A549 (cell line): ENCODE measurements around the gene IRAK3. TPM values are rescaled to one million over a fixed set of nuclear protein-coding genes. Genes with fewer than 3 reads are reported as not detected.
"Not testable (repeated sequence)": the region's sequence is repeated elsewhere in the genome, so short reads cannot be mapped to it uniquely, and the experiment has no call there.

Experiments used
- ATAC-seq, 2 experiments: fragments of 200-7000 bp in 1 of 2; fragments of >200 bp in 1 of 2; cut with Nextera tagmentation in 1 of 2; cut with Tn5 transposase in 1 of 2; 3 replicates each; pipeline versions ENCODE4 v1.8.0 to v1.9.1; 2018 to 2020; ENCODE audit warnings: mild to moderate bottlenecking in 1 of 2, moderate library complexity in 1 of 2
- CTCF ChIA-PET: fragments of 300-600 bp; sonication (Branson Sonifier 250); formaldehyde crosslinking; extraction: SDS; loops from one replicate; lab custom pipeline; 2021; ENCODE audit warnings: antibody characterized with exemption, inconsistent platforms; lab: Yijun Ruan, JAX
- POLR2A ChIA-PET: fragments of 350-600 bp; formaldehyde crosslinking; extraction: SDS; loops from one replicate; lab custom pipeline; 2021; ENCODE audit warnings: antibody characterized with exemption, inconsistent platforms; lab: Yijun Ruan, JAX
- DNase-seq, 2 experiments: peaks; one replicate each; pipeline versions ENCODE4 v3.0.0 to v3.0.0-alpha.2; 2011 to 2016; ENCODE audit warnings: low read depth in 1 of 2, low spot score in 1 of 2
- FAIRE-seq: peaks from 2 replicates; lab custom pipeline; 2011; peaks lifted over from hg19 to GRCh38; lab: Jason Lieb, UNC
- H3K27ac ChIP-seq, 2 experiments: fragments of >200 bp; sonication (Bioruptor Twin); formaldehyde crosslinking; 3 replicates each; pipeline ENCODE4 v1.5.1; 2016 to 2017
- H3K4me1 ChIP-seq: fragments of >200 bp; sonication (Bioruptor Twin); formaldehyde crosslinking; 3 replicates; pipeline ENCODE4 v1.6.1; 2016
- H3K4me2 ChIP-seq: fragments of >200 bp; sonication (Bioruptor Twin); formaldehyde crosslinking; 3 replicates; pipeline ENCODE4 v1.6.1; 2016
- H3K4me3 ChIP-seq: fragments of >200 bp; sonication (Bioruptor Twin); formaldehyde crosslinking; 3 replicates; pipeline ENCODE4 v1.5.1; 2016
- H3K9me3 ChIP-seq: fragments of >200 bp; sonication (Bioruptor Twin); formaldehyde crosslinking; 3 replicates; pipeline ENCODE4 v1.6.1; 2016
- ATOH8 ChIP-seq: fragments of 250-450 bp; sonication (Bioruptor Pico); IDR thresholded peaks from 2 replicates; pipeline ENCODE4 v1.5.0; 2020; ENCODE audit warnings: low read depth, mild to moderate bottlenecking, moderate library complexity
- BCL3 ChIP-seq: fragments of >200 bp; sonication (Bioruptor Twin); formaldehyde crosslinking; IDR thresholded peaks from 3 replicates; pipeline ENCODE4 v1.6.1; 2016
- CEBPB ChIP-seq, 2 experiments: fragments of >200 bp in 1 of 2; sonication (Bioruptor Twin) in 1 of 2; formaldehyde crosslinking in 1 of 2; IDR thresholded peaks; 2 replicates each; pipeline ENCODE4 v1.6.1; 2012 to 2016
- CTCF ChIP-seq: fragments of >200 bp; sonication (Bioruptor Twin); formaldehyde crosslinking; IDR thresholded peaks from 3 replicates; pipeline ENCODE4 v1.5.1; 2016
- E2F6 ChIP-seq: IDR thresholded peaks from 2 replicates; pipeline ENCODE4 v1.6.1; 2012; ENCODE audit warnings: low read depth, borderline replicate concordance
- FOXS1 ChIP-seq: fragments of 250-450 bp; sonication (Bioruptor Pico); IDR thresholded peaks from 2 replicates; pipeline ENCODE4 v1.5.0; 2020; ENCODE audit warnings: mild to moderate bottlenecking, moderate library complexity
- GATA3 ChIP-seq: IDR thresholded peaks from 2 replicates; pipeline ENCODE4 v1.6.1; 2012; ENCODE audit warnings: borderline replicate concordance
- HDAC2 ChIP-seq: fragments of 200-600 bp; sonication (generic); IDR thresholded peaks from 2 replicates; pipeline ENCODE4 v1.6.1; 2016
- HEYL ChIP-seq: fragments of 250-450 bp; sonication (Bioruptor Pico); IDR thresholded peaks from 2 replicates; pipeline ENCODE4 v1.8.0; 2021; ENCODE audit warnings: mild to moderate bottlenecking, moderate library complexity
- HOXA7 ChIP-seq: fragments of 250-450 bp; sonication (Bioruptor Pico); IDR thresholded peaks from 2 replicates; pipeline ENCODE4 v1.5.0; 2020; ENCODE audit warnings: mild to moderate bottlenecking, moderate library complexity
- HOXB13 ChIP-seq: fragments of 250-450 bp; sonication (Bioruptor Pico); IDR thresholded peaks from 2 replicates; pipeline ENCODE4 v1.5.0; 2020; ENCODE audit warnings: low read depth, mild to moderate bottlenecking, moderate library complexity
- KDM1A ChIP-seq: fragments of 200-600 bp; sonication (generic); IDR thresholded peaks from 2 replicates; pipeline ENCODE4 v1.6.1; 2016; ENCODE audit warnings: low read depth, mild to moderate bottlenecking
- MAFK ChIP-seq: fragments of 450-650 bp; IDR thresholded peaks from 2 replicates; pipeline ENCODE4 v1.6.1; 2014; ENCODE audit not compliant: partially characterized antibody
- NFE2L2 ChIP-seq: fragments of 150-350 bp; conservative IDR thresholded peaks from 2 replicates; pipeline ENCODE4 v1.6.1; 2014; ENCODE audit warnings: low read length
- RAD21 ChIP-seq, 2 experiments: fragments of >200 bp in 1 of 2; sonication (Bioruptor Twin) in 1 of 2; formaldehyde crosslinking in 1 of 2; IDR thresholded peaks in 1 of 2; conservative IDR thresholded peaks in 1 of 2; 2 replicates in 1 of 2; 3 replicates in 1 of 2; pipeline ENCODE4 v1.6.1; 2012 to 2018; ENCODE audit warnings: inconsistent platforms in 1 of 2
- RFX5 ChIP-seq: fragments of 450-650 bp; IDR thresholded peaks from 2 replicates; pipeline ENCODE4 v1.7.1; 2014; ENCODE audit warnings: antibody characterized with exemption, mild to moderate bottlenecking, moderate library complexity
- RNF2 ChIP-seq: fragments of 200-600 bp; sonication (generic); IDR thresholded peaks from 2 replicates; pipeline ENCODE4 v1.6.1; 2016; ENCODE audit warnings: low read depth, mild to moderate bottlenecking, antibody characterized with exemption, moderate library complexity, borderline replicate concordance
- USF2 ChIP-seq: fragments of 450-650 bp; IDR thresholded peaks from 2 replicates; pipeline ENCODE4 v1.6.1; 2014; ENCODE audit warnings: antibody characterized with exemption
- ZC3H11A ChIP-seq: fragments of 450-650 bp; IDR thresholded peaks from 2 replicates; pipeline ENCODE4 v1.6.1; 2014; ENCODE audit warnings: antibody characterized with exemption, mild to moderate bottlenecking
- ZNF302 ChIP-seq: fragments of 250-450 bp; sonication (Bioruptor Pico); IDR thresholded peaks from 2 replicates; pipeline ENCODE4 v1.9.0; 2021; ENCODE audit warnings: inconsistent platforms, mild to moderate bottlenecking, moderate library complexity
- WGBS: methylation state at CpG from one replicate; pipeline ENCODE4 v1.1.6; 2017; ENCODE audit errors: missing lambda C conversion rate; 5-methylcytosine and 5-hydroxymethylcytosine counted together
- polyA plus RNA-seq, 4 experiments: library from polyadenylated mRNA; depleted of rRNA in 3 of 4; stranded (reverse); fragments of >200 nt; fragmentation: RNase III in 1 of 4; extraction: RNeasy Plus Mini Kit Qiagen cat#74134 plus additional on column Dnase treatment in 1 of 4; gene quantifications; 2 replicates in 3 of 4; 3 replicates in 1 of 4; pipeline ENCODE4 v1.2.3, GENCODE V29; 2011 to 2017

Gene IRAK3
- polyA plus RNA-seq, 2 of the 4 experiments (the other 2 are of a cell fraction) = 0.06 to 0.25 TPM

- Histone ChIP-seq H3K4me1 (no peaks in the 10 kb centered on the region), H3K27ac (no peak overlapping the region), H3K9me3 (no peaks in the 10 kb centered on the region), H3K4me3 (no peak overlapping the region), H3K4me2 (no peak overlapping the region)
- TF ChIP-seq RFX5 (no peak), RNF2 (no peak), KDM1A (no peak), BCL3 (no peak), ATOH8 (CRISPR knock-in tag) (no peak), HDAC2 (no peak), ZNF302 (CRISPR knock-in tag) (no peak), FOXS1 (CRISPR knock-in tag) (no peak)
- ATAC-seq = no peak
- WGBS = 17% methylated on average over 1 of the region's 1 CpG
- no peak for FAIRE-seq
- CTCF ChIA-PET = no interaction called here
- DNase-seq = no peak
- POLR2A ChIA-PET = no interaction called here
These were observed 17.1 kb downstream of the IRAK3 start for GRCh38 chr12:66206141-66206540.

GRCh38 chr12:66210840-66211239 is 21.8 kb downstream of the IRAK3 start:
- Histone ChIP-seq H3K9me3 (no peaks in the 10 kb centered on the region), H3K4me2 (no peak overlapping the region), H3K4me1 (no peaks in the 10 kb centered on the region), H3K4me3 (no peak overlapping the region), H3K27ac (no peak overlapping the region)
- CTCF ChIA-PET = interaction anchor here (1.0 kb wide), 1 partner anchor 50 kb away, joined by 3 read pairs; no protein-coding TSS in a partner anchor
- no peak for ATAC-seq
- FAIRE-seq = peak; percentile 23
- POLR2A ChIA-PET = no interaction called here
- DNase-seq = no peak
- TF ChIP-seq CEBPB (IDR thresholded peaks at IDR 0.05) (no peak), MAFK (peak; percentile 53), NFE2L2 (peak; percentile 59)

- ATAC-seq, H3K4me3 ChIP-seq, H3K27ac ChIP-seq, FAIRE-seq, H3K9me3 ChIP-seq, H3K4me2 ChIP-seq, H3K4me1 ChIP-seq, POLR2A ChIA-PET, DNase-seq: not testable (repeated sequence)
- 48% methylated on average over 2 of the region's 2 CpGs for WGBS
- CTCF ChIA-PET = interaction anchor here (1.0 kb wide), 1 partner anchor 50 kb away, joined by 3 read pairs; no protein-coding TSS in a partner anchor
These were observed 22.6 kb downstream of the IRAK3 start for GRCh38 chr12:66211573-66211972.

GRCh38 chr12:66213011-66213410 is 24.0 kb downstream of the IRAK3 start:
- H3K4me3 ChIP-seq, H3K9me3 ChIP-seq, ATAC-seq, FAIRE-seq, H3K4me1 ChIP-seq, H3K4me2 ChIP-seq, CTCF ChIA-PET, POLR2A ChIA-PET, H3K27ac ChIP-seq, DNase-seq: not testable (repeated sequence)
- 60% methylated on average over 3 of the region's 3 CpGs for WGBS

- no peak overlapping the region for H3K4me2 ChIP-seq
- peaks cover 10% of the 10 kb centered on the region for H3K9me3 ChIP-seq
- FAIRE-seq = no peak
- H3K27ac ChIP-seq = no peak overlapping the region
- ATAC-seq = no peak
- ChIA-PET POLR2A (no interaction called here), CTCF (interaction anchor here (1.1 kb wide), 1 partner anchor 18 kb away, joined by 3 read pairs; no protein-coding TSS in a partner anchor)
- no peak overlapping the region for H3K4me3 ChIP-seq
- DNase-seq = no peak
- H3K4me1 ChIP-seq = no peaks in the 10 kb centered on the region
- WGBS = 12% methylated on average over 4 of the region's 4 CpGs
- TF ChIP-seq GATA3 (no peak), ATOH8 (CRISPR knock-in tag) (no peak), HEYL (CRISPR knock-in tag) (no peak), HOXA7 (CRISPR knock-in tag) (no peak), ZNF302 (CRISPR knock-in tag) (no peak), E2F6 (no peak), USF2 (no peak), RAD21 (conservative IDR thresholded peaks at IDR 0.05 in 1 of 2, IDR thresholded peaks at IDR 0.05 in 1 of 2) (no peak), HOXB13 (CRISPR knock-in tag) (no peak), ZC3H11A (no peak), CTCF (no peak)
These were observed 28.4 kb downstream of the IRAK3 start for GRCh38 chr12:66217342-66217917.
